ENCODE results near the gene ARSB. TPM values are rescaled to one million over a fixed set of nuclear protein-coding genes. Genes with fewer than 3 reads are reported as not detected.

ARSB gene
- total and polyA plus RNA-seq, 10 of the 15 experiments (the other 5 are each of a cell fraction or from before 2014, with no cell fraction given), result 1.2 to 8.2 (median 6.1) TPM

DNA sequence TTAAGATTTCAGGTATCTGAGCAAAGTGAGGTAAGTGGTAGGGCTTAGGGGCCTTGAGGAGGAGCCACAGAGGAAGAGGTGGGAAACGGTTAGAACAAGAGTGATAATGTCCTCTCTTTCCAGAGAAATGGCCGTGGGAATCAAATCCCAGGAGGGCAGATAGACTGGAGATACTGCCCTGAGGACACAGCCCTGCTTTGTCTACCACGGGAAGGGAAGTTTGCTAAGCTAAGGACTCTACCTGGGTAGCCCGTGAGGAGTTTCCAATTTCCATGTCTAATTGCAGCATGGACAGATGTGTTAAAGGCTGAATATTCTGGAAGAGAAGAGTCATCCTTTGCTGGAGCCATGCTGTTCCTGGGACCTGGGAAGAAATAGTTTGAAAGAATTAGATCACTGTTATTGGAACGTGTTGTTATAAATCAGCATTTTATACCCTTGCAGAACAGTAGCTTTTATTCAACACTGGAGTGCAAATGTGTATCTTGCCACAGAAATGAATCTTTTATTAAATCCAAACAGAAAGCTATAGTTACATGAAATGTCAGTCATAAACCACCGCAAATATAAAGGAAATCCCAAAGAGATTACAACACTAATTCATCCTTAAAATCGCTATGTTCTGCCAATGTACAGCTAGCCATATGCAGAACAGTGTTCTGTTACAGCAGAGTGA lies 203.4 kb downstream of the ARSB start:
- BruUV-seq (replicated peaks), result no TSS peak
- WGBS (ENCODE audit: insufficient coverage, insufficient replicate concordance, low lambda C conversion rate, missing lambda C conversion rate), result 84% methylated on average over 7 of the region's 7 CpGs
- no peak overlapping the region for H2AFZ ChIP-seq (ENCODE audit: control insufficient read depth, low read depth, low read length)
- ChIA-PET RAD21 (ENCODE audit: unreplicated experiment) (interaction anchor here (0.9 kb wide), 1 partner anchor 57 kb away, joined by 3 read pairs; no protein-coding TSS in a partner anchor), POLR2A (interaction anchor here (0.6 to 0.7 kb wide), 2 partner anchors 44 to 143 kb away, joined by 3 to 4 read pairs; no protein-coding TSS in a partner anchor), CTCF (interaction anchor here (0.7 to 1.5 kb wide), 7 partner anchors 12 to 117 kb away, joined by 3 to 5 read pairs (median 3); no protein-coding TSS in a partner anchor), SMC1A (ENCODE audit: uncharacterized antibody, unreplicated experiment) (interaction anchor here (0.9 to 1.5 kb wide), 11 partner anchors 9 to 114 kb away, joined by 3 to 7 read pairs (median 4); no protein-coding TSS in a partner anchor)
- no peak for ATAC-seq
- FAIRE-seq, result no peak
- TF ChIP-seq POLR2A (IDR thresholded peaks at IDR 0.05; ENCODE audit: low read depth, low read length) (no peak), EGR1 (IDR thresholded peaks at IDR 0.05; ENCODE audit: borderline replicate concordance in 1 of 2, low read depth in 2 of 2, low read length in 2 of 2) (no peak)
- H3K4me1 ChIP-seq (ENCODE audit: control insufficient read depth, insufficient read depth, low read length), result no peaks in the 10 kb centered on the region
- H4K20me1 ChIP-seq (ENCODE audit: control insufficient read depth, insufficient read depth), result no peaks in the 10 kb centered on the region
- no peak overlapping the region for H3K27ac ChIP-seq (ENCODE audit: control insufficient read depth, insufficient read depth)
- no peak overlapping the region for H3K4me2 ChIP-seq (ENCODE audit: control insufficient read depth, insufficient read depth)
- H3K4me3 ChIP-seq, result no peak overlapping the region
- H3K36me3 ChIP-seq (ENCODE audit: control insufficient read depth in 2 of 2, insufficient read depth in 2 of 2, low read length in 1 of 2), result peaks cover 0 to 1% of the 10 kb centered on the region in 2 experiments; a peak in 2 of 4 replicates
- H3K27me3 ChIP-seq (replicated peaks in 1 of 2; ENCODE audit: control insufficient read depth in 2 of 2, insufficient read depth in 2 of 2, low read length in 1 of 2), result no peaks in the 10 kb centered on the region
- intact Hi-C loops (cut with micrococcal nuclease; ENCODE audit: unreplicated experiment), result no loop called here
- H3K9me3 ChIP-seq (replicated peaks; ENCODE audit: control insufficient read depth, insufficient read depth, low read length), result no peaks in the 10 kb centered on the region
- no peak overlapping the region for H3K9ac ChIP-seq (ENCODE audit: control insufficient read depth, insufficient read depth, low read length)
- no peaks in the 10 kb centered on the region for H3K79me2 ChIP-seq (ENCODE audit: control insufficient read depth, insufficient read depth, low read length)
- in situ Hi-C loops (cut with MboI), result no loop called here
- no peak for DNase-seq (ENCODE audit: low read depth, low spot score)

GRCh38 chr5:78779771-78780616 lies 205.1 kb downstream of the ARSB start:
- Histone ChIP-seq H3K9ac (ENCODE audit: control insufficient read depth, insufficient read depth, low read length) (no peak overlapping the region), H3K79me2 (ENCODE audit: control insufficient read depth, insufficient read depth, low read length) (no peaks in the 10 kb centered on the region), H3K4me3 (no peak overlapping the region), H3K36me3 (ENCODE audit: control insufficient read depth in 2 of 2, insufficient read depth in 2 of 2, low read length in 1 of 2) (peaks cover 0 to 1% of the 10 kb centered on the region in 2 experiments; a peak in 2 of 4 replicates), H3K27me3 (replicated peaks in 1 of 2; ENCODE audit: control insufficient read depth in 2 of 2, insufficient read depth in 2 of 2, low read length in 1 of 2) (no peaks in the 10 kb centered on the region), H3K27ac (ENCODE audit: control insufficient read depth, insufficient read depth) (no peak overlapping the region), H4K20me1 (ENCODE audit: control insufficient read depth, insufficient read depth) (no peaks in the 10 kb centered on the region), H3K4me2 (ENCODE audit: control insufficient read depth, insufficient read depth) (no peak overlapping the region), H3K9me3 (replicated peaks; ENCODE audit: control insufficient read depth, insufficient read depth, low read length) (no peaks in the 10 kb centered on the region), H3K4me1 (ENCODE audit: control insufficient read depth, insufficient read depth, low read length) (no peaks in the 10 kb centered on the region), H2AFZ (ENCODE audit: control insufficient read depth, low read depth, low read length) (no peak overlapping the region)
- FAIRE-seq (no peak), ATAC-seq (no peak), DNase-seq (ENCODE audit: low read depth, low spot score) (no peak)
- ChIA-PET RAD21 (ENCODE audit: unreplicated experiment) (interaction anchor here (1.2 kb wide), 1 partner anchor 232 kb away, joined by 3 read pairs; no protein-coding TSS in a partner anchor), CTCF (interaction anchor here (1.3 kb wide), 1 partner anchor 107 kb away, joined by 5 read pairs; no protein-coding TSS in a partner anchor), SMC1A (ENCODE audit: uncharacterized antibody, unreplicated experiment) (interaction anchor here (0.8 kb wide), 1 partner anchor 20 kb away, joined by 3 read pairs; no protein-coding TSS in a partner anchor), POLR2A (no interaction called here)
- BruUV-seq (replicated peaks), result no TSS peak
- intact Hi-C loops (cut with micrococcal nuclease; ENCODE audit: unreplicated experiment) (no loop called here), in situ Hi-C loops (cut with MboI) (no loop called here)
- 98% methylated on average over 12 of the region's 12 CpGs for WGBS (ENCODE audit: insufficient coverage, insufficient replicate concordance, low lambda C conversion rate, missing lambda C conversion rate)
- TF ChIP-seq, protein P1, sequence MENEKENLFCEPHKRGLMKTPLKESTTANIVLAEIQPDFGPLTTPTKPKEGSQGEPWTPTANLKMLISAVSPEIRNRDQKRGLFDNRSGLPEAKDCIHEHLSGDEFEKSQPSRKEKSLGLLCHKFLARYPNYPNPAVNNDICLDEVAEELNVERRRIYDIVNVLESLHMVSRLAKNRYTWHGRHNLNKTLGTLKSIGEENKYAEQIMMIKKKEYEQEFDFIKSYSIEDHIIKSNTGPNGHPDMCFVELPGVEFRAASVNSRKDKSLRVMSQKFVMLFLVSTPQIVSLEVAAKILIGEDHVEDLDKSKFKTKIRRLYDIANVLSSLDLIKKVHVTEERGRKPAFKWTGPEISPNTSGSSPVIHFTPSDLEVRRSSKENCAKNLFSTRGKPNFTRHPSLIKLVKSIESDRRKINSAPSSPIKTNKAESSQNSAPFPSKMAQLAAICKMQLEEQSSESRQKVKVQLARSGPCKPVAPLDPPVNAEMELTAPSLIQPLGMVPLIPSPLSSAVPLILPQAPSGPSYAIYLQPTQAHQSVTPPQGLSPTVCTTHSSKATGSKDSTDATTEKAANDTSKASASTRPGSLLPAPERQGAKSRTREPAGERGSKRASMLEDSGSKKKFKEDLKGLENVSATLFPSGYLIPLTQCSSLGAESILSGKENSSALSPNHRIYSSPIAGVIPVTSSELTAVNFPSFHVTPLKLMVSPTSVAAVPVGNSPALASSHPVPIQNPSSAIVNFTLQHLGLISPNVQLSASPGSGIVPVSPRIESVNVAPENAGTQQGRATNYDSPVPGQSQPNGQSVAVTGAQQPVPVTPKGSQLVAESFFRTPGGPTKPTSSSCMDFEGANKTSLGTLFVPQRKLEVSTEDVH (IDR thresholded peaks at IDR 0.05; ENCODE audit: low read depth, partially characterized antibody), result no peak
- TF ChIP-seq RBBP5 (conservative IDR thresholded peaks at IDR 0.05) (no peak), BCLAF1 (IDR thresholded peaks at IDR 0.05) (no peak), CEBPB (IDR thresholded peaks at IDR 0.05; ENCODE audit: borderline replicate concordance in 1 of 2, low read depth in 2 of 2, low read length in 2 of 2) (no peak), JUNB (IDR thresholded peaks at IDR 0.05) (no peak), SPI1 (IDR thresholded peaks at IDR 0.05; ENCODE audit: borderline replicate concordance, insufficient read depth, low read depth, low read length) (no peak)

Measured in GM12878 (cell line).